Measurements from ENCODE around the gene ATP5F1D.

GRCh38 chr19:1205114-1206099 lies 36.1 kb upstream of the ATP5F1D start, which contains the start of gene STK11:
- no peak for TF ChIP-seq CTCF (IDR thresholded peaks at IDR 0.05)
- peak; percentile 68 for TF ChIP-seq POLR2A (IDR thresholded peaks at IDR 0.05)
- no peak for TF ChIP-seq EP300 (IDR thresholded peaks at IDR 0.05)
